ENCODE measurements around the gene SLC6A17. TPM values are rescaled to one million over a fixed set of nuclear protein-coding genes. Genes with fewer than 3 reads are reported as not detected.

The SLC6A17 gene
- total and polyA plus RNA-seq, 2 donors, result under 0.01 to 0.30 TPM

DNA sequence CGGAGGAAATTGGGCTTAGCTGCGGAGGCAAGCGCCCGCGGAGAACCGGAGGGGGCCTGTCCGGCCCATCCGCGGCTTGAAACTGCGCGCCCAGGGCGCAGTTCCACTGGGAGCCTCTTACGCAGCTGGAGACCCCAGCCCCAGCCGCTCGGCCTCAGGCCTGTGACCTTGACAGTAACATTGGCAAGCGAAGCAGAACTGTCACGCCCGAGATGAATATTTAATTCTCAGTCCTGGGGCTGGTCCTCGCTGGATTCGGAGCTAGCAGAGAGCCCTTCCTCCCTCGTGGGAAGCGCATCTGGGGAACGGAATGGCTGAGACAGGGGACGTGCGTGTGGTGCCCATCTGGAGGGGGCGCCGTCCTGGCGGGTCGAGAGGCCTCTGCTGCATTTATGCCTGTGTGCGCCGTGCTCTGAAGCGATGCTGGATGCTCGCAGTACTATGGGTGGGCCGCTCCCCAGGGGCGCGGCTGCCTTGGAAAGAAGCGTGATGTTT, 928 bp downstream of the SLC6A17 start:
- no peak overlapping the region for H3K27ac ChIP-seq (ENCODE audit: low read depth in 1 of 2, low read length in 1 of 2)
- H3K9me3 ChIP-seq (ENCODE audit: control insufficient read depth in 2 of 2, insufficient read depth in 1 of 2, low read length in 1 of 2), result no peaks in the 10 kb centered on the region
- no peak overlapping the region for H3K4me3 ChIP-seq (ENCODE audit: low read length in 2 of 2)
- no peaks in the 10 kb centered on the region for H3K36me3 ChIP-seq (ENCODE audit: control insufficient read depth in 2 of 2, insufficient read depth in 2 of 2, low read length in 1 of 2)
- H3K27me3 ChIP-seq (ENCODE audit: control insufficient read depth in 2 of 2, insufficient read depth in 1 of 2, low read length in 1 of 2), result peaks cover 30 to 83% of the 10 kb centered on the region in 2 donors
- no peaks in the 10 kb centered on the region for H3K4me1 ChIP-seq (ENCODE audit: control insufficient read depth in 2 of 2, insufficient read depth in 2 of 2, low read length in 2 of 2)
- 13% methylated on average over 37 of the region's 37 CpGs for WGBS
- DNase-seq (ENCODE audit: low read depth in 6 of 9, low spot score in 9 of 9), result no peak

GRCh38 chr1:110152133-110152785, 2.0 kb downstream of the SLC6A17 start:
- no peak overlapping the region for H3K27ac ChIP-seq (ENCODE audit: low read depth in 1 of 2, low read length in 1 of 2)
- 74% methylated on average over 8 of the region's 8 CpGs for WGBS
- no peaks in the 10 kb centered on the region for H3K36me3 ChIP-seq (ENCODE audit: control insufficient read depth in 2 of 2, insufficient read depth in 2 of 2, low read length in 1 of 2)
- peaks cover 30 to 75% of the 10 kb centered on the region in 2 donors for H3K27me3 ChIP-seq (ENCODE audit: control insufficient read depth in 2 of 2, insufficient read depth in 1 of 2, low read length in 1 of 2)
- H3K9me3 ChIP-seq (ENCODE audit: control insufficient read depth in 2 of 2, insufficient read depth in 1 of 2, low read length in 1 of 2), result no peaks in the 10 kb centered on the region
- no peak overlapping the region for H3K4me3 ChIP-seq (ENCODE audit: low read length in 2 of 2)
- H3K4me1 ChIP-seq (ENCODE audit: control insufficient read depth in 2 of 2, insufficient read depth in 2 of 2, low read length in 2 of 2), result no peaks in the 10 kb centered on the region
- no peak for DNase-seq (ENCODE audit: low read depth in 6 of 9, low spot score in 9 of 9)

DNA sequence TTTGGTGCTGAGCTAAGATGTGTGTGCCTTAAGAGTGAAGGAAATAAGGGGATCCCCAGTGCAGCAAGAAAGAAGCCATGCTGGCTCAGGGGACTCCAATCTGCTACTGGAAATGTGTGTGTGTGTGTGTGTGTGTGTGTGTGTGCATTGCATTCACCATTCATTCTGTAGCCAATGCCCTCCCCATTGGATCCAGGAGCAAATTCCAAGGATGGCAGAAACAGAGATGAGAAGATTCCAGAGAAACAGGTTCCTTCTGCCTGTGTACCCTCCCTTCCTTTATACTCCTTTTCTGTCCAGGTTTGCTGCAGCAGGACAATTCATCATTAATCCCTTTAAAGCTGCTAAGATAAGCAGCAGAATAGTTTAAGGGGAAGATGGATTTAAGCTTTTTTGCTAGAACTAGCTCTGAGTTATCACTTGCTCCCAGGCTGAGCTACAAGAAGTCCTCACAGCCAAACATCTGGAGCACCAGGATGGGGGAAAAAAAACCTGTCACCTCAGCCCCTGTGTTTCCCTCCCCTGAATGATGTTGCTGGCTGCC, 3.2 kb downstream of the SLC6A17 start:
- H3K27ac ChIP-seq (ENCODE audit: low read depth in 1 of 2, low read length in 1 of 2), result no peak overlapping the region
- DNase-seq (ENCODE audit: low read depth in 6 of 9, low spot score in 9 of 9), result no peak
- no peaks in the 10 kb centered on the region for H3K36me3 ChIP-seq (ENCODE audit: control insufficient read depth in 2 of 2, insufficient read depth in 2 of 2, low read length in 1 of 2)
- H3K27me3 ChIP-seq (ENCODE audit: control insufficient read depth in 2 of 2, insufficient read depth in 1 of 2, low read length in 1 of 2), result peaks cover 28 to 67% of the 10 kb centered on the region in 2 donors
- H3K9me3 ChIP-seq (ENCODE audit: control insufficient read depth in 2 of 2, insufficient read depth in 1 of 2, low read length in 1 of 2), result no peaks in the 10 kb centered on the region
- H3K4me3 ChIP-seq (ENCODE audit: low read length in 2 of 2), result no peak overlapping the region
- no peaks in the 10 kb centered on the region for H3K4me1 ChIP-seq (ENCODE audit: control insufficient read depth in 2 of 2, insufficient read depth in 2 of 2, low read length in 2 of 2)

DNA sequence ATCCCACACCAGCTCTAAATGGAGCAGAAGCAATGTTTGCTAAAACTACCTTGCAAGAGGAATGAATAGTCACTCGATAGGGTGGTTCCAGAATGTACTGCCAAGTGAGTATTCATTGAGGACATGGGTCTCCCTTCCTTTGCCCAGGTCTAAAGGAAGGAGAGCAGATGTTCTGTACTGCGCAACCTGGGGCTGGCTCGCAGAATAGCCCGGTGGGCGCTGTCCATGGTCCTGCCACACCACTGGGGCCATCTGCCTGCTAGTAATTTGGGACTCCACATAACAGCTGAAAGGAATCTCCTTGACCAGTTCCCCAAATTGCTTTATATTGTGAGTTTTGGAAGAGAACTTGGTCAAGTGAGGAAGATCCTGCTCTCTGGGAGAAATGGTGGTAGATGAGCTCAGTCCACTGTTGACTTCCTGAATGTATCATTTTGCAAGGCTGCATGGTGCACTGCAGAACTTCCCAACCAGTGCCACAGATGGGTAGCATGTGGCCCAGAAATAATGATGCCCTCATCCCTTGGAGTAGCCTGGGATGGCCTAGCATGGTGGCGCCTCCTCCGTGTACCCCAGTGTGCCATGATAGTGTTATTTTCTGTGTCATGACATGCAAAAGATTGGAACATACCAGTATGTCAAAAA, 5.7 kb downstream of the SLC6A17 start:
- no peak overlapping the region for H3K27ac ChIP-seq (ENCODE audit: low read depth in 1 of 2, low read length in 1 of 2)
- no peak overlapping the region for H3K4me3 ChIP-seq (ENCODE audit: low read length in 2 of 2)
- WGBS, result 21% methylated on average over 7 of the region's 7 CpGs
- no peaks in the 10 kb centered on the region for H3K4me1 ChIP-seq (ENCODE audit: control insufficient read depth in 2 of 2, insufficient read depth in 2 of 2, low read length in 2 of 2)
- peaks cover 10 to 42% of the 10 kb centered on the region in 2 donors for H3K27me3 ChIP-seq (ENCODE audit: control insufficient read depth in 2 of 2, insufficient read depth in 1 of 2, low read length in 1 of 2)
- H3K9me3 ChIP-seq (ENCODE audit: control insufficient read depth in 2 of 2, insufficient read depth in 1 of 2, low read length in 1 of 2), result no peaks in the 10 kb centered on the region
- DNase-seq (ENCODE audit: low read depth in 6 of 9, low spot score in 9 of 9), result peak in 8 of 9 donors; percentile 16 to 54 (median 26)
- no peaks in the 10 kb centered on the region for H3K36me3 ChIP-seq (ENCODE audit: control insufficient read depth in 2 of 2, insufficient read depth in 2 of 2, low read length in 1 of 2)

- peaks cover 0 to 1% of the 10 kb centered on the region in 2 donors for H3K9me3 ChIP-seq (ENCODE audit: control insufficient read depth in 2 of 2, insufficient read depth in 1 of 2, low read length in 1 of 2)
- no peaks in the 10 kb centered on the region for H3K36me3 ChIP-seq (ENCODE audit: control insufficient read depth in 2 of 2, insufficient read depth in 2 of 2, low read length in 1 of 2)
- peaks cover 2 to 22% of the 10 kb centered on the region in 2 donors for H3K27me3 ChIP-seq (ENCODE audit: control insufficient read depth in 2 of 2, insufficient read depth in 1 of 2, low read length in 1 of 2)
- H3K4me1 ChIP-seq (ENCODE audit: control insufficient read depth in 2 of 2, insufficient read depth in 2 of 2, low read length in 2 of 2), result no peaks in the 10 kb centered on the region
- 93% methylated on average over 5 of the region's 5 CpGs for WGBS
- no peak overlapping the region for H3K4me3 ChIP-seq (ENCODE audit: low read length in 2 of 2)
- H3K27ac ChIP-seq (ENCODE audit: low read depth in 1 of 2, low read length in 1 of 2), result no peak overlapping the region
- no peak for DNase-seq (ENCODE audit: low read depth in 6 of 9, low spot score in 9 of 9)
These were observed 8.0 kb downstream of the SLC6A17 start for GRCh38 chr1:110158261-110158660.

DNA sequence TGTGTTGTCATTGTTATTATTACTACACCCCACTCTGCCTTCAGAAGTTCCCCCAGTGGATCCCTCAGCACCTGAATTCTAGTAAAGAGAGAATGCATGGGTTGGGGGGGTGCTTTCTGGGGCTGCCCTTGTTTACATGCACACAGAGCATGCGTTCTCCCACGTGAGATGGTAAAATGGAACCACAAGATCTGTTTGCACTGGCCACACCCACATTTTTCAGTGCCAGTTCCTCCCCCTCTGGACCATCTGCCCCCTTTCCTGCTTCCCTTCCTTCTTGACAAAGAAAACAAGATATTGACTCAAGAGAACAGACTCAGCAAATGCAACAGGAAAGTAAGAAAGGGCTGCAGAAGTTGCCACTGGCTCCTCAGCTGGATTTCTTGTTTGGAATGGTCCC, 8.9 kb downstream of the SLC6A17 start:
- Histone ChIP-seq H3K4me3 (ENCODE audit: low read length in 2 of 2) (no peak overlapping the region), H3K4me1 (ENCODE audit: control insufficient read depth in 2 of 2, insufficient read depth in 2 of 2, low read length in 2 of 2) (no peaks in the 10 kb centered on the region), H3K36me3 (ENCODE audit: control insufficient read depth in 2 of 2, insufficient read depth in 2 of 2, low read length in 1 of 2) (no peaks in the 10 kb centered on the region), H3K27me3 (ENCODE audit: control insufficient read depth in 2 of 2, insufficient read depth in 1 of 2, low read length in 1 of 2) (peaks cover 2 to 19% of the 10 kb centered on the region in 2 donors), H3K9me3 (ENCODE audit: control insufficient read depth in 2 of 2, insufficient read depth in 1 of 2, low read length in 1 of 2) (peaks cover 0 to 1% of the 10 kb centered on the region in 2 donors), H3K27ac (ENCODE audit: low read depth in 1 of 2, low read length in 1 of 2) (no peak overlapping the region)
- no peak for DNase-seq (ENCODE audit: low read depth in 6 of 9, low spot score in 9 of 9)
- WGBS, result 40% methylated on average over 2 of the region's 2 CpGs

GRCh38 chr1:110160538-110161100, 10.3 kb downstream of the SLC6A17 start:
- no peak for DNase-seq (ENCODE audit: low read depth in 6 of 9, low spot score in 9 of 9)
- H3K36me3 ChIP-seq (ENCODE audit: control insufficient read depth in 2 of 2, insufficient read depth in 2 of 2, low read length in 1 of 2), result no peaks in the 10 kb centered on the region
- H3K4me1 ChIP-seq (ENCODE audit: control insufficient read depth in 2 of 2, insufficient read depth in 2 of 2, low read length in 2 of 2), result no peaks in the 10 kb centered on the region
- H3K27ac ChIP-seq (ENCODE audit: low read depth in 1 of 2, low read length in 1 of 2), result no peak overlapping the region
- peaks cover 0 to 1% of the 10 kb centered on the region in 2 donors for H3K9me3 ChIP-seq (ENCODE audit: control insufficient read depth in 2 of 2, insufficient read depth in 1 of 2, low read length in 1 of 2)
- H3K27me3 ChIP-seq (ENCODE audit: control insufficient read depth in 2 of 2, insufficient read depth in 1 of 2, low read length in 1 of 2), result peaks cover 0 to 15% of the 10 kb centered on the region in 2 donors
- H3K4me3 ChIP-seq (ENCODE audit: low read length in 2 of 2), result no peak overlapping the region
- WGBS, result 40% methylated on average over 10 of the region's 10 CpGs

- Histone ChIP-seq H3K36me3 (ENCODE audit: control insufficient read depth in 2 of 2, insufficient read depth in 2 of 2, low read length in 1 of 2) (no peaks in the 10 kb centered on the region), H3K27ac (ENCODE audit: low read depth in 1 of 2, low read length in 1 of 2) (no peak overlapping the region), H3K4me1 (ENCODE audit: control insufficient read depth in 2 of 2, insufficient read depth in 2 of 2, low read length in 2 of 2) (no peaks in the 10 kb centered on the region), H3K9me3 (ENCODE audit: control insufficient read depth in 2 of 2, insufficient read depth in 1 of 2, low read length in 1 of 2) (peaks cover 0 to 1% of the 10 kb centered on the region in 2 donors), H3K4me3 (ENCODE audit: low read length in 2 of 2) (no peak overlapping the region), H3K27me3 (ENCODE audit: control insufficient read depth in 2 of 2, insufficient read depth in 1 of 2, low read length in 1 of 2) (peaks cover 0 to 11% of the 10 kb centered on the region in 2 donors)
- 94% methylated on average over 3 of the region's 3 CpGs for WGBS
- DNase-seq (ENCODE audit: low read depth in 6 of 9, low spot score in 9 of 9), result no peak
These were observed 10.9 kb downstream of the SLC6A17 start for GRCh38 chr1:110161165-110161564.

DNA sequence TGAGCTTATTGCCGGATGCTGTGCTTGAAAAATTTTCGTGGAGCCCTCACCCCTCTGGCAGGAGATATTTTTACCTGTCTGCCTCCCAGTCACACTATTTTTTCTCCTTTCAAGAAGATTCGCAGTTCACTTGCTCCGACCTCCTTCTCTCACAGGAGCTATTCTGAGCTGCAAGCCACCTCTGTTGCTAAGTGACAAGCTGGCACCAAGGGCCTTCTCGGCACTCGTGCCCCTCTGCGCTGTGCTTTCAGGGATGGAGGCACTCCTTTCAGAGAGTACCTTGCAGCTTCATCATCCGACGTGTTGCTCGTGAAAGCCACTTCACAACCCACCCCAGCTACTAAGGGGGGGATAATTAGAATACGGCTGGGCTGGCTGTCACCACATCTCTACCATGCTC, 11.6 kb downstream of the SLC6A17 start:
- peaks cover 0 to 1% of the 10 kb centered on the region in 2 donors for H3K9me3 ChIP-seq (ENCODE audit: control insufficient read depth in 2 of 2, insufficient read depth in 1 of 2, low read length in 1 of 2)
- H3K27me3 ChIP-seq (ENCODE audit: control insufficient read depth in 2 of 2, insufficient read depth in 1 of 2, low read length in 1 of 2), result peaks cover 0 to 11% of the 10 kb centered on the region in 2 donors
- WGBS, result 92% methylated on average over 11 of the region's 11 CpGs
- H3K4me1 ChIP-seq (ENCODE audit: control insufficient read depth in 2 of 2, insufficient read depth in 2 of 2, low read length in 2 of 2), result no peaks in the 10 kb centered on the region
- H3K27ac ChIP-seq (ENCODE audit: low read depth in 1 of 2, low read length in 1 of 2), result no peak overlapping the region
- H3K36me3 ChIP-seq (ENCODE audit: control insufficient read depth in 2 of 2, insufficient read depth in 2 of 2, low read length in 1 of 2), result no peaks in the 10 kb centered on the region
- H3K4me3 ChIP-seq (ENCODE audit: low read length in 2 of 2), result no peak overlapping the region
- DNase-seq (ENCODE audit: low read depth in 6 of 9, low spot score in 9 of 9), result no peak

All from thymus (tissue), 11 donors.